HCT116 (cell line): Measurements from ENCODE around the gene GALM.

Experiments used
- ATF3 ChIP-seq: IDR thresholded peaks from 2 replicates; pipeline ENCODE4 v1.6.1; 2012
- CTCF ChIP-seq, 3 experiments: fragments of 200-600 bp in 1 of 3; sonication (generic) in 1 of 3; IDR thresholded peaks in 2 of 3; conservative IDR thresholded peaks in 1 of 3; 2 replicates each; pipeline ENCODE4 v1.5.1; 2012 to 2017; ENCODE audit warnings: low read depth in 2 of 3, low read length in 2 of 3, antibody characterized with exemption in 1 of 3, borderline replicate concordance in 1 of 3, control low read depth in 1 of 3, mild to moderate bottlenecking in 1 of 3, mixed read lengths in 1 of 3, mixed run types in 1 of 3, moderate library complexity in 1 of 3; ENCODE audit not compliant: insufficient read depth in 1 of 3
- EZH2 ChIP-seq: fragments of 200-600 bp; sonication (generic); IDR thresholded peaks from 2 replicates; pipeline ENCODE4 v1.6.1; 2017; ENCODE audit warnings: antibody characterized with exemption, mixed run types
- FOSL1 ChIP-seq: IDR thresholded peaks from 2 replicates; pipeline ENCODE4 v1.6.1; 2012; ENCODE audit warnings: low read depth
- JUND ChIP-seq: IDR thresholded peaks from 2 replicates; pipeline ENCODE4 v1.6.1; 2012
- POLR2A ChIP-seq: IDR thresholded peaks from 2 replicates; pipeline ENCODE4 v1.7.0; 2011; ENCODE audit warnings: borderline replicate concordance; ENCODE audit not compliant: insufficient read depth, insufficient read length; ENCODE audit errors: extremely low read depth
- POLR2AphosphoS5 ChIP-seq: IDR thresholded peaks from 2 replicates; pipeline ENCODE4 v1.6.1; 2011; ENCODE audit warnings: mild to moderate bottlenecking, low read depth, low read length, moderate library complexity
- YY1 ChIP-seq: IDR thresholded peaks from 2 replicates; pipeline ENCODE4 v1.6.1; 2011; ENCODE audit warnings: low read length, low read depth, moderate library complexity, mild to moderate bottlenecking; ENCODE audit not compliant: insufficient replicate concordance; ENCODE audit errors: extremely low read depth

- TF ChIP-seq CTCF (IDR thresholded peaks at IDR 0.05 in 2 of 3, conservative IDR thresholded peaks at IDR 0.05 in 1 of 3; ENCODE audit: borderline replicate concordance in 1 of 3, insufficient read depth in 1 of 3, low read depth in 2 of 3, low read length in 2 of 3) (no peak), POLR2A (no peak), POLR2AphosphoS5 (peak; percentile 18; the same call in 1 of the 2 replicates), EZH2 (no peak), YY1 (no peak), ATF3 (no peak), FOSL1 (no peak), JUND (no peak)
Observed at GRCh38 chr2:38748943-38749804, 83.3 kb downstream of the GALM start.
